Ramos (cell line): ENCODE results near the gene EXOC3L2.

ENCODE experiments used
- in situ Hi-C: fragments of 300-500 bp; cut with MboI; formaldehyde crosslinking; loops from one replicate; pipeline ENCODE4 v1.14.3; 2022; ENCODE audit warnings: low sequenced_read_pairs; ENCODE audit not compliant: unreplicated experiment

The EXOC3L2 gene

DNA sequence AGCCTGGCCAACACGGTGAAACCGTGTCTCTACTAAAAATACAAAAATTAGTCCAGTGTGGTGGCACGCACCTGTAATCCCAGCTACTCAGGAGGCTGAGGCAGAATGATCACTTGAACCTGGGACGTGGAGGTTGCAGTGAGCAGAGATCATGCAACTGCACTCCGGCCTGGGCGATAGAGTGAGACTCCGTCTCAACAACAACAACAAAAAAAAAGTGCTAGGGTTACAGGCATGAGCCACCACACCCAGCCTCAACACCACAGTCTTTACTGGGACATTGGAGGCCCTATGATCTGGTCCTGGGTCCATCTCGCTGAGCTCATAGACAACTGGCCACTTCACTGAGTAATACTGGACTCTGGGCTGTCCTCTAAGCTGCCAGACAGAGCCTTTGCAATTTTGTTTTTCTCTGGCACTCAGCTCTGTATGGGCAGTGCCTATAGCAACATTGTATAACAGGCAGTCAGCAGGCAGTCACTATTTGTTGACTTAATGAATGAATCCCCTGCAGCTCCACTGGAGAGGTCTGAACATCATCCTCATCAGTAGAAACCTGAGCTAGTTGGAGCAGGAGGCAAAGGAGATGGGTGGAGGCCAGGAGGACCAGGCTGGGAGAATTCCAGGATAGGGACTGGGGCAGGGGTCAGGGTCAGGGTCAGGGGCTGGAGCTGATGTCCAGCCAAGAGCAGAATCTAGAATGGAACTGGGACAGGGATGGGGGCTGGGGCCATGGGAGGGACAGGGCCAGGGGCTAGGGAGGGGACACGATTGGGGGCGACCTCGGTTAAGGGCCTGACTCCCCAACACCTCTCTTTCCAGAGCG is 58.5 kb downstream of the EXOC3L2 start:
- in situ Hi-C loops: loop anchor here (10.0 kb wide), 1 partner anchor 282 kb away; the partner anchor contains the start of gene APOE

DNA sequence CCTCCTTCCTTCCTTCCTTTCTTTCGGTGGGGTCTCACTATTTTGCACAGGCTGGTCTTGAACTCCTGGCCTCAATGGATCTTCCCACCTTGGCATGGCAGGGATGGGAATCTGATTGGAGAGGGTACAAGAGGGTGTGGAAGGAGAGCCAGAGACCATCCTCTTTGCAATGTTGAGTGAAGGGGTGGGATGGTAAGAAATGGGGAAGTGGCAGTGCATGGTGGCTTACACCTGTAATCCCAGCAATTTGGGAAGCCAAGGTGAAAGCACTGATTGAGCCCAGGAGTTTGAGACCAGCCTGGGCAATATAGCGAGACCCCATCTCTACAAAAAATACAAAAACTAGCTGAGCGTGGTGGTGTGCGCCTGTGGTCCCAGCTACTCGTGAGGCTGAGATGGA is 61.1 kb downstream of the EXOC3L2 start:
- in situ Hi-C loops: loop anchor here (10.0 kb wide), 1 partner anchor 279 kb away; the partner anchor contains the start of gene APOE

DNA sequence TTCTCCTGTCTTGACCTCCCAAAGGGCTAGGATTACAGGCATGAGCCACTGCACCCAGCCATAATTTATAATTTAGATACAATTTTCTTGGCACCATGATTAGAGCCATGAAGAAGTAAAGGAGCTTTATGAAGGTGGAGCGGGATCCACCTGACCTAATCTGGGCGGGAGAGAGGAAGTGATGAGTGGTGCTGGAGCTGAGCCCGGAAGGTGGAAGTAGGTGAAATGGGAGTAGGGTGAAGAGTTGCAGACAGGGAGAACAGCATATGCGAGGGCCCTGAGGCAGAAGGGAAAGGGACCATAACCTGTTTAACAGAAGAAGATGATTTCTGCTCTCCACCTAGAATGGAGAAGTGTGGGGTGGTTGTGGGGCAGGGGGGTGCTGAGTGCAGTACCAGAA is 62.4 kb downstream of the EXOC3L2 start:
- in situ Hi-C loops: loop anchor here (10.0 kb wide), 1 partner anchor 278 kb away; the partner anchor contains the start of gene APOE

DNA sequence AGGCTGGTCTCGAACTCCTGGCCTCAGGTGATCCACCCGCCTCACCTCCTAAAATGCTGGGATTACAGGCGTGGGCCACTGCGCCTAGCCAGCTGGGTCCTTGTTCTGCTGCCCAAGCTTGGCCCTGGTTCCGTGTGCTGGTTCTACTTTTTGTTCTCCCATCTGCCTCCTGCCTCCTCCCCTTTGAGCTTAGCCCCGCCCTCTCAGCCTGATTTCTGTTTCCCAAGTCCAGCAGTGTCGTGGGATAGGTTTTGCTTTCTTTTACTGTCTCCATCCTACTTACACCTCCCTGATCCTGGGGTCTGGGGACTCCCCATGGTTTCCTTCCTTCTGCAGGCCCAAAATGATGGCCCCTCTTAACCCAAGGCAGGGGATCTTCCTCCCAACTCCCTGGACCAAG is 64.3 kb downstream of the EXOC3L2 start:
- in situ Hi-C loops: loop anchor here (10.0 kb wide), 1 partner anchor 276 kb away; the partner anchor contains the start of gene APOE

DNA sequence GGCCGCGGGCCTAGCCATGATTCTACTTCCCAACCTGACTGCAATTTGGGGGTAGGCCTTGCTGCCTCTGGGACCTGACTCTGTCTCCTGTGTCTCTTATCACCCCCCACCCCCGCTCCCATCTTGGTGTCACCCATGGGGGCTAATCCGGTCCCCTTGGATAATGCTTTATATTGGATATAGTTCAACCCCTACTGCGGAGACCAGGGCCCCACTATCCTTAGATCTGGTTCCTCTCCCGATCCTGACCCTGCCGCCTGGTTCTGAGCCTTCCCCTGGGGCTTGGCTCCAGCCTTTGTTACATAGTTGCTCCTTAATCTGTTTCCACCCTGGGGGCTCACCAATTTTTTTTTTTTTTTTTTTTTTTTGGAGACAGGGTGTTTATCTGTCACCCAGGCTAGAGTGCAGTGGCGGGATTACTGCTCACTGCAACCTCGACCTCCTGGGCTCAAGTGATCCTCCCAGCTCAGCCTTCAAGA is 65.3 kb downstream of the EXOC3L2 start:
- in situ Hi-C loops: loop anchor here (10.0 kb wide), 1 partner anchor 275 kb away; the partner anchor contains the start of gene APOE

DNA sequence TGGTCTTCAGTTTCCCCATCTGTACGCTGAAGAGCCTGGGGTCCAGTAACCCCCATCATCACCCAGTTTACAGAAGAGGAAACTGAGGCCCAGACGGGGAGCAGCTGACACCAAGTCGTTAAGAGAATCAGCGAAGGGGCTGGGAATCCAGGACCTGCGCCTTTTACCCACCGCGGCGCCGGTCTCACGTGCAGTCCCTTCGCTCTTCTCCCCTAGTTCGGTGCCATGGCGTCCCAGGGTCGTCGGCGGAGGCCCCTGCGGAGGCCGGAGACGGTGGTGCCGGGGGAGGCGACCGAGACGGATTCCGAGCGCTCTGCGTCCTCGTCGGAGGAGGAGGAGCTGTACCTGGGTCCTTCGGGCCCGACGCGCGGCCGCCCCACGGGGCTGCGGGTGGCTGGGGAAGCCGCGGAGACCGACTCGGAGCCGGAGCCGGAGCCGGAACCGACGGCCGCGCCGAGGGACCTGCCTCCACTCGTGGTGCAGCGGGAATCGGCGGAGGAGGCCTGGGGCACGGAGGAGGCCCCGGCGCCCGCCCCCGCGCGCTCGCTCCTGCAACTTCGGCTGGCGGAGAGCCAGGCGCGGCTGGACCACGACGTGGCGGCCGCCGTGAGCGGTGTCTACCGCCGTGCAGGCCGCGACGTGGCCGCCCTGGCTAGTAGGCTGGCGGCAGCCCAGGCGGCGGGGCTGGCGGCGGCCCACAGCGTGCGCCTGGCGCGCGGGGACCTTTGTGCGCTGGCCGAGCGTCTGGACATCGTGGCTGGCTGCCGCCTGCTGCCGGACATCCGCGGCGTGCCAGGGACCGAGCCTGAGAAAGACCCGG is 65.9 kb downstream of the EXOC3L2 start:
- in situ Hi-C loops: no loop called here

DNA sequence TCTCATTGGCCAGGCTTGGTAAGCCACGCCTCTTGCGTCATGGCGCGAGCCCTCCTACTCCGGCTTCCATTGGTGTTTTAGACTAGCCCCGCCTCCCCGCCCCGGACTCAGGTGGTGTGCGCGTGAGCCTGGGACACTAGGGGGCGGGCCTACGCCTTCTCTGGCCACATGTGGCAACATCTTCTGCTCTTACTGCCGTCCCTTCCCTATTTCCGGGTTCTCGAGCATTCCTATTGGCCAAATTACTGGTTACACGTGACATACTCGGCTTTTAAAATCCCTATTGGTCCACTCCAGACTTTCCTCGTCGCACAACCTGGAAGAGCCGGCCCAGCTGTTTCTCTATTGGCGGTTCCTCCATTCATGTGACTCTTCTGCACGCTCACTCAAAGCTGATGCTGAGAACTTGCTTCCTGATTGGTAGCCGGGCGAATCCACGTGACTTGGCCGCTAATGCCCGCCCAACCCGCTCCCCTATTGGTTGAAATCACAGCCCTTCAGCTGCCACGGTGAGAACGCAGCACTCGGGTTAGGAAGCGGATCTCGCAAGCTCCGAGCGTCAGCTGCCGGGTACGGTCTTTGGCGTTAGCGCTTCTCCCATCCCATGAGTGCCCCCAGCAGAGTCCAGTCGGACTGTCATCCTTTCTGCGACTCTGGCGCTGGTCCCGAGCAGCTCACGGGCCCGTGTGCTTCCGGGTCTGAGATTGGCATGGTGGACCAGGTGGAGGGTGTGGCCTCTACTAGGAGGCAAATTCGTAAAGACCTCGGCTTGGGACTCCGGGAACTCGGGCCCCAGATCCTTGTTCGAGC is 66.7 kb downstream of the EXOC3L2 start, which contains the start of gene BLOC1S3:
Gene BLOC1S3 (plus strand): TSS at position 523 of the 810 bp plus-strand sequence. CDS start 513 bp downstream, outside the sequence.
- in situ Hi-C loops: no loop called here

DNA sequence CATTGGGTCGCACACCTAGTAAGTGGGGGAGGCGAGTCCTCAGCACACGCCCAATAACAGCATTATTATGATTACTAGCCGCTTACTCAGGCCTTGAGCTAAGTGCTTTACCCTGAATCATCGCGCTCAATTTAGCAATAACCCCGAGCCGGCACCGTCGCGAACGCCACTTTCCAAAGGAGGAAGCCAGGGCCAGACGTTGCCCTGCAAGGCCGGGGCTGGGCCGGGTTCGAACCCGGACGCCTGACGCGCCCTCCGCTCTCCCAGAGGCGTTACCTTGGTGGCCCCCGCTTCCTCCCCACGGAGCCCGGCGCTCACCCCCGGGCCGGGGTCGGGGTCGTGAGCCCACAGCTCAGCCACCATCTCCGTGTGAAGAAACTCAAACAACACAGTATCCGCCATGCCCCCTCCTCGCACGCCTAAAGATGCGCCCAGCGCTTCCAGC is 67.4 kb downstream of the EXOC3L2 start, which contains the start of gene TRAPPC6A:
Gene TRAPPC6A (minus strand): TSS at position 421 of the 445 bp plus-strand sequence. CDS start 19 bp downstream, at position 402.
- in situ Hi-C loops: no loop called here

DNA sequence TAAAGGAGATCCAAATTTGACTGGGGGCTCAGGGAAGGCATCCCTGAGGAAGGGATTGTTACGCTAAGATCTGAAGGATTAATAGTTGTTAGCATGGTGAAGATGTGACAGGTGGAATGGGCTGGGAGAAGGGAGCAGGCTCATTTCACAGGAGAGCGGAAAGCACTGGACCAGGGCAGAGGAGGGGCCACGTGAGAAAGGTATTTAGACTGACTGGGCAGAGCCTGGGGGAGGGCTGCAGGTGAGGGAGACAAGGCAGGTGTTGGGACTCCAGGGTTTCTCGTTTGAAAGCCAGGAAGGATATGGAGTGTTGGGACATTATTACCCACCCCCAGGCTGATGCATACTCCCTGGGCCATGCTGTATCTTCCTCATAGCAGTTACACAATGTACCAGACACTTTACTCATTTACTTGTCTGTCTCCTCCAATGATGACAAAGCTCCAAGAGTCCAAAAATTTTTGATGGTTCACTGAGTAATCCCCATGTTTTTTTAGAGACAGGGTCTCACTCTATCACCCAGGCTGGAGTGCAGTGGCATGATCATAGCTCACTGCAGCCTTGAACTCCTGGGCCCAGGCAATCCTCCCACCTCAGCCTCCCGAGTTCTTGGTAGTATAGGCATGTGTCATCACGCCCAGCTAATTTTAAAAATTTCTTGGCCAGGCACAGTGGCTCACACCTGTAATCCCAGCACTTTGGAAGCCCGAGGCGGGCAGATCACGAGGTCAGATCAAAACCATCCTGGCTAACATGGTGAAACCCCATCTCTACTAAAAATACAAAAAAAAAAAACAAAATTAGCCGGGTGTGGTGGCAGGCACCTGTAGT is 69.5 kb downstream of the EXOC3L2 start:
- in situ Hi-C loops: no loop called here

DNA sequence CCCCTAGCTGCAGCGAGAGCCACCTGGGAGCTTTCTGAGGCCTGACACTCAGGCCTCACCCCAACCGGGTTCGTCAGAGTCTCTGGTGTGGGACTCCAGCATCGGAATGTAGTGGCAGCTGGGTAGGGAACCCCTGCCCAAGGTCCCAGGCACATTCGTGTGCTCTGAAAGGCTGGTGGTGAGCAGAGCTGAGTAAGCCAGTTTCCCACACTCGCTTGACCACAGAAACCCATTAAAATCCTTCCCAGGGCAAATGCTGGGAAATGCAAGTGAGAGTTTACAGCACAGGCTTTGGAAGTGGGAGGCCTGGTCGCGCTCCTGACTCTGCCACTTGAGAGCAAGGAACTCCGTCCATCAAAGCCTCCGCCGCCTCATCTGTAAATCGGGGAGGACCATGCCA is 71.4 kb downstream of the EXOC3L2 start:
- in situ Hi-C loops: no loop called here

DNA sequence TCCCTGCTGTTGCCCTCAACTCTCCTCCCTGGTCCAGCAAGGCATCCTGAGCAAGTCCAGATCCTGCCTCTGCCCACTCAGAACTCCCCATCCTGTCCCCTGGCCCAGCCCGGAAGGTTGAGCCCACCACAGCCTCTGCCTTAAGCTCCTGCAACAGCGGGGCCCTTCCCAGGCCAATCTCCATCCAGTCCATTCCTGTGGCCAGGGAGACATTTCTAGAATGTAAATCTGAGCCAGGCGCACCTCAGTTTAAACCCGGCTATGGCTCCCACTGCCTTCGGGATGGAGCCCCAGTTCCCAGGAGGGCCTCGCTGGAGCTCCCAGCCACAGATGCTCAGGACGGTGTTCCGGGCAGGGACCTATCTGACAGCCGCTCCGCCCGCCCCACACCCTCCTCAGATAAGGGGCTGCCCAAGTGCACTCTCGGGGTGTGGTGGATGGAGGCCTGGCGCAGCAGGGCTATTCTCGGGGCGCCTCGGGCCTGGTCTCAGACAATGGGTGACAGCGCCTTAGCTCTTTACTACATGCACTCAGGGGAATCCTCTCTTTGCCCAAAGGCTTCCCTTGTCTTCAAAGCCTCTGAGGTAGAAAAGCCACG is 72.5 kb downstream of the EXOC3L2 start:
- in situ Hi-C loops: no loop called here

- in situ Hi-C loops: no loop called here
These were observed 73.0 kb downstream of the EXOC3L2 start for GRCh38 chr19:45172173-45172572.

DNA sequence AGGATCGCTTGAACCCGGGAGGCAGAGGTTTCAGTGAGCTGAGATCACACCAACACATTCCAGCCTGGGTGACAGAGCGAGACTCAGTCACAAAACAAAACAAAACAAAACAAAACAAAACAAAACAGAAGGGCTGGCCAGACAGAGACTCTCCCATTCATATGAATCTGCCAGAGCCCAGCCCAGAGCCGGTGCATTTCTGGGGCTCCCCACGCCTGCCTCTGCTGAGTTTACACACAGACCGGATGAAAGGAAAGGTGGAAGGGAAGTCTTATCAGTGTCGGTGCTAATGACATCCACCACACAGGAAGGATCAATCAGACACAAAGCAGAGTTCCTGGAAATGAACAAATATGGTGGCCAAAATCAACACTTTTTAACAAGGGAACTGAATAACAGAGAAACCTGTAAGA is 74.0 kb downstream of the EXOC3L2 start:
- in situ Hi-C loops: no loop called here

- in situ Hi-C loops: no loop called here
These were observed 74.8 kb downstream of the EXOC3L2 start for GRCh38 chr19:45170146-45171106.

- in situ Hi-C loops: no loop called here
These were observed 75.6 kb downstream of the EXOC3L2 start for GRCh38 chr19:45169602-45170001.

DNA sequence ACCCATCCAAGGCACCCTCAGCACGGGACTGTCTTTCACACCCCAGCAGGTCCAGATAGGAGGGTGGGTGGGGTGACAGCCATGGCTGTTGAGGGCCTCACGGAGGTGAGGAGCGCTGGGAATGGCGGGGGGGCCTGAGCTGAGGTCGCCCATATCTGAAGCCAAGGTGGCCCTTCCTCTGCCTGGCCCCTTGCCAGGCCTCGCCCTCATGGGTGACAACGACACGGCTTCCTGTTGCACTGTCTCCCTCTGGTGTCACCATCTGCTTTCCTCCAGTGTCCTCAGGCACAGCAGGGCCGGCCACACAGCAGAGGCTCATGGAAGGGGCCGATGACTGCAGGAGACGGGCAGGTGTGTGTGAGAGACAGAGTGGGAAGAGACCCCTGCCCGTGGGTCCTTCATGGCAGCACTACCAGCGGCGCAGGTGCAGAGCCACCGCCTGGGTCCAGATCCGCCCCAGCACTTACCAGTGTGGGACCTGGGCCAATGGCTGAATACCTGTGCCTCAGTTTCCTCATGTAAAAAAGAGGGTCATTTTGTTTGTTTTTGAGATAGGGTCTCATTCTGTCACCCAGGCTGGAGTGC is 76.3 kb downstream of the EXOC3L2 start:
- in situ Hi-C loops: no loop called here

DNA sequence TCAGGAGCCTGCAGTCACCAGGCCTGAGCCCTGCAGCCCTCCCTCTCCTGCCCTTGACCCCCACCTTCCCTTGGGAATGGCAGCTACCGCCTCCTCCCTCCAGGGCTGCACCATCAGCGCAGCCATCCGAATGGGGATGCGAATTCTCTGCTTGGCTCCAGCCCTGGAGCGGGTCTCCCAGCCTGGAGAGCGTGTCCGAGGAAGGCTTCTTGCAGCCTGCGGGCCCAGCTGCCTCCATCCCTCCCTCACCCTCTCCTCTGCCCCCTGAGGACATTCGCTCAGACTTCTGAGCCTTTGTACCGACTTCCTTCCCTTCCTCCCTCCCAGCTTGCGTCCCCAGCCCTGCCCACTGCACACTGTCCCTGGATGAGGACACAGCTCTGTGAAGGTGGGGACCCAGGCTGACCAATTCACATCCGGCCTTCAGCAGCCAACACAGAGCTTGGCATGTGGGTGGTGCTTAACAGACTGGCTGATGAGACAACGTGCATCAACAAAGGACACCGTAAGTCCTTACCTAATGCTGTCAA is 78.4 kb downstream of the EXOC3L2 start:
- in situ Hi-C loops: no loop called here
